NCI-H146 (cell line): Measurements from ENCODE around the gene CLCN7.

Source experiments
- DNase-seq: peaks from one replicate; lab custom pipeline; 2025; lab: John Stamatoyannopoulos, UW

The CLCN7 gene

DNA sequence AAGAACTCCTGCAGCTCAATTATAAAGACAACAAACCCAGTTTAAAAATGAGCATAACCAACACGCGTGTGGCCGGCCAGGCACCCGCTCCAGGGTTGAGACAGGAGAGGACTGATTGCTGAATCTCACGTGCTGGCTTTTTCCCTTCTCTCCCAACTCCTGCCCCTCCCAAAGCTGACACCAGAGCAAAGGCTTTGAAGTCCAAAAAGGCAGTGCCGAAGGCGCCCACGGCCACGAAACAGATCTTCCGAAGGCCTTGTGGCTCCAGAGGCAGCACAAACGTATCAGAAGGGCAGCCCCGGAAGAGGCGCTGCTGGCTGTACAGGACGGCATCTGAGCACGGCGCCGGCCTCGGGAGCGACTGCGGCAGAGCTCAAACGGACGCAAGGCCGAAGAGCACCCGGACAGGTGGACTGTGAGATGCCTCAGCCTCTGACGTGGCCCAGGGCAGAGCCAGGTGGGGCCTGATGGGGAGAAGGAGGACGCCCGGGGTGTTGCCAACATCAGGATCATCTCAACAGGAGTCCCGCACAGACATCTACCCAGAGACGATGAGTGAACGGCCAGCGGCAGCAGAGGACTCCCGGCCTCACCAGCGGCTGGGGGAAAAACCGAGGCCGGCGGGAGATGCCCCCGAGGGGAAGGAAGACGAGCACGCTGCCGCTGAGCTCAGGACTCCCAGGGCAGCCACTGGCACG, 10.5 kb downstream of the CLCN7 start:
- DNase-seq = no peak

DNA sequence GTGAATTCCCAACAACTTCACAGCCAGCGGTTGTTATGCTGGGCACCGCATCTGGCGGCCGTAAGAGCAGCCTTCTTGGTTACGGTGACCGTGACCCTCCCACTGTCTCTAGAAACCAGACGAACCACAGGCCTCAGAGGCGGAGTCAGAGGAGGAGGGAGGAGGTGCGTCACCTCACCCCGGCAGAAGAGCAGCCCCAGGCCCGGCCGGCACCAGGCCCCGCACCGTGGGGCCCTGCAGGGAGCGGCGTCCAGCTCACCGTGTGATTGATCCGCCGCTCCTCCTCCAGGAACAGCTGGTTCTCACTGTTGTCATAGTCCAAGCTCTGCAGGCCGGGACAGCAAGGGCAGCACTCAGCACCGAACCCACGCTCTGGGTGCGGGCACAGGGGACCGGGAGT, 13.7 kb downstream of the CLCN7 start:
- DNase-seq = no peak

DNA sequence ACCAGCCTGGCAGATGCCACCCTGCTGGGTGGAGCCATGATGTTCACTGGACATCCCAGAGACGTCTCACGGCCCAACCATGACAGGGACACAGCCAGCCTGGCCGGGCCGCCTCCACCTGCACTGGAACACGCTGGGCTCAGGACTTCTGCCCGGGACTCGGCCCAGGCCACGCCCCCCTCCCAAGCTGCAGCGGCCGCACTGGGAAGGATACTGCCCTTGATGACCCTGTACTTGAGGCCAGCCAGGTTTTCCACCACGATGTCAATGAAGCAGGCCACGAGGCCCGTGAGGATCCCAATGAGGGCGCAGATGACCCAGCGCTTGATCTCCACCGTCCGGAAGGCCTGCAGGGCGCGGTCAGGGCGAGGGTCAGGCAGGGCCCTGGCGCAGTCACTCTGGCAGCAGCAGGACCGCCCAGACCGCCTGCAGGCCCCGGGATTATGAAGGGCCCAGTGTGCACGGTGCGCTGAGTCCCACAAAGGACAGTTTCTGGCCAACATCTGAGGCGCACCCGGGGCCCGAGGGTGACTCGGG, 14.2 kb downstream of the CLCN7 start:
- DNase-seq = no peak

DNA sequence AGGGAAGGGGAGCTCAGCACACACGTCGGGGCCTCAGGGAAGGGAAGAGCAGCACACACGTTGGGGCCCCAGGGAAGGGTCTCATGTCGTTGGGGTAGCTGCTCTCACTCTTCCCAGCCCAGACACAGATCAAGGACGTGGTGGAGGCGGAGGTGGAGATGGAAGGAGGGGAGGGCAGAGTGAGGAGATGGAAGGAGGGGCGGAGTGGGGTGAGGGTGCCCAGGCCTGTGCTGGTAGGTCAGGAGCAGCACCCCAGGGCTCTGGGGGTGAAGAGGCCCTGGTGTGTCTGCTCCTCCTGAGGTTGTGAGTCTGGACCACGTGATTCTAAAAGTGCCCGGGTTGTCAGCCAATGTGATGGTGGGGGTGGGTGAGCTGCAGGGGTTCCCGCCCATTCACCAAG, 14.9 kb downstream of the CLCN7 start:
- DNase-seq = no peak

DNA sequence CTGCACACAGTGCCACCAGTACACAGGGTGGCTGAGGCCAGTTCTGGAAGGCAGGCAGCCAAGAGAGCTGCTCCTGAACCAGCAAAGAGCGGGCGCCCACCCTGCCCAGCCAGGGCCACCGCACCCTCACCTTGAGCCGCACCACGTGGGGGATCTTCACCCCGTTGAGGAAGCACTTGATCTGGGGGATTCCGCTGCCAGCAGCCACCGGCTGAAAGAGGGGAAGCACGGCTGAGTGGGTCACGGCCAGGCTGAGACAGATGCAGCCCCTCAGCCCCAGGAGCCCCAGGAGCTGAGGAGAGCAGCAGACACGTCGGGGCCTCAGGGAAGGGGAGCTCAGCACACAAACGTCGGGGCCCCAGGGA, 15.9 kb downstream of the CLCN7 start:
- no peak for DNase-seq

DNA sequence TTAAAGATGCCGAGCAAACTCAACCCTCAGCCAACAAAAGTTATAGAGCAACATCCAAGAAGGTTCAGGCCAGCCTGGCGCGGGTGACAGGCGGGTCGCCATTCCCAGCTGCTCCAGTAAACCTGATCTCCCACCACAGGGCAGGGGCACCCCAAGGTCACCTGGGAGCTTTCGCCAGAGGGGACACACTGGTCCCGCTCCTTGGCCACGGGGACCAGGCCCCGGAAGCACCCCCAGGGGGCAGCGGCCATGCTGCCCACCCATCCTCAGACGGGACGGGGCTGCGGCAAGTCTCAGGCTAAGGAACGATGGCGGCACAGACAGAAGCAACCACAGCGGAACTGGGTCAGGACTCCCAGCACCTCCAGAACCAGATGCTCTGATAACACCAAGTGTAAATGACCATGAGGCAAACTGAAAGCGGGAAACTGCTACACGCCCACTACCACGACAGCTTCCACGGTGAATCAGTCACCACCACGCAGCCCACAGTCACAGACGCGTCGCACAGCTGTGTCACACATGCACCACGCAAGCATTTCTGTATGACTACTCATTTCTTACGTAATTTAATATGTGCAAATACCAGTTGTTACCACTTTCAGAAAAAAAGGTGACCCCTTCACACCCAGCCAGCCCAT, 16.4 kb downstream of the CLCN7 start:
- DNase-seq = no peak

DNA sequence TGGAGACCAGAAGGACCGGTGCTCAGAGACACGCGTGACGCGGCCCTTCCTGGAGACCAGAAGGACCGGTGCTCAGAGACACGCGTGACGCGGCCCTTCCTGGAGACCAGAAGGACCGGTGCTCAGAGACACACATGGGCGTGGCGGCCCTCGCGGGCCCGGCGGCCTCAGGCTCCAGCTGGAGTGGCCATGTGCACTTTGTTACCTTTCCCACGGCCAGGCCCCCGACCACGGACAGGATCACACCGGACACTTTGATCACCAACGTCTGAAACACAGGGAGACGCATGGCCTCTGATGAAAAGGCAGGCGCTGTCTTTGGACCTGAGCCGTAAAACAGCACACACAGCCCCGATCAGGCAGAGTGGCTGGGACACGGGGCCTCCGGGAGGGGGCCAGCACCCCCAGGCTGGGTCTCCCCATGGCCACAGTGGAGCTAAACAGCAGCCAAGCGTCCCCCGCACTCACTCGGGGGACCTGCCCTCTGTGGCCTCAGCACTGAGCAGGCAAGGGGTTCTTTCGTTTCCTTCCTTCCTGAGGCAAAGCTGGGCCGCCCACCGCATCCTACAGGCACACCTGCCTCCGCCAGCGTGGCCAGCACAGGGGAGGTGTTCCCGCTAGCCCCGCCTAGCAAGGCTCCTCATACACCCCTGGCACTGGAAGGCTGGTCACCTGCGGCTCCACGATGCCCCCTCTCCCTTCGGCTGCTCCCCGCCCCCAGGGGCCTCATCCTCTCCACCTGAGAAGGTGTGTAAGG, 17.2 kb downstream of the CLCN7 start:
- DNase-seq = no peak

DNA sequence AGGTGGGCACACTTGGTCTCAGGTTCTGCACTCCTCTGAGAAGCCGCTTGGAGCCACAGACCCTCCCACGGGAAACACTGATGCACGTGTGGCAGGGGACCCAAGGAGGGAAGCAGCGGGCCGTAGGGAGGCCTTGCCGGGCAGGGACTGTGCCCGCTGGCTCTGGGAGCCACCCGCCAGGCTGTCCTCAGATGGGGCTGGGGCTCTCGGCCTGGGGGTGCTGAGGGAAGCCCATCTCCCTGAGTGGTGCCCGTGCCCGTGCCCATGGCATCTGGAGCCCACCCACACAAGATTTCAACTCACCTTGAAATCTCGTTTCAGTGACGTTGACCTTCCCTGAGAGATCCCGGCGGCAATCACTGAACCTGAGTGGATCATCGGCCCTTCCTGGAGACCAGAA, 17.9 kb downstream of the CLCN7 start:
- no peak for DNase-seq

DNA sequence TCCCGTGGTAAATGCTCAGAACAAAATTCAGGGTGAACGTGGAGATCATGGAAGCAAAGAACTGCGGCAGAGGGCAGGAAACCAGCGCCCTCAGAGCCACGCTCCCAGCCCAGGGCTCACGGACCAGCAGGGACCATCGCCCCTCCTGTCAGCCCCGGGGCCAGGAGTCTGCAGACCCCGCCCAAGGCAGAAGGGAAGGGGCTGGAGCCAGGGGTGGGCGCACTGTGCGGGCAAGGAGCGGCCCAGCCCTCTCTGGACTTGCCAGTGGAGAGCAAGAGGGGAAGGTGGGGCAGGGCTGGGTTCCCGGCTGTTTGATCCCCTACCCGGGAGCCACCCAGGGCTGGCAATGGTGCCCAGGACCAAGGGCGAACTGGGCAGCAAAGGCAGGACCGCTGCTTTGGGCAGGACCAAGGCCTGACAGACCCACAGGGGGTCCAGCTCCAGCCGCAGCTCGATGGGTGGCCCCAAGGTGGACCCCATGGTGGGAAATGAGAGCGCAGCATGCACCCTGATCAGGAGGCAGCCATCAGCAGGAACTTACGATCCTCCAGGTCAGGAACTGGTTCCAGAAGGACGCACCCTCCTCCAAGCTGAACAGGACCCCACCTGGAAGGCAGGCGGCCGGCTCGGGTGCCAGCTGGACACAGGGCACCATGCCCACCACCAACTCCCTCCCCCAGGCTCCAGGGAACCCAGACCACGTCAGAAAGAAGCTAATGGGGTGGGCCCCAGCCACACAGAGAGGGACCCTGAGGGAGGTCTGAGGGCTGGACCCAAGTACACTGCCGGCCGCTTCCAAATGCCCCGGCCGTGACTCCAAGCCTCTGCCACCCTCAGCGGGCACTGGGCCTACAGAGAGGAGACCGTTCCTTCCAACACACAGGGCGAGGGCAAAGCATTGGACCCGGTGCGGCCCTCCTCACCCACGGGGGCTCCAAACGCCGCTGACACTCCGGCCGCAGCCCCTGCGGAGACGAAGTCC, 19.3 kb downstream of the CLCN7 start:
- DNase-seq = no peak

DNA sequence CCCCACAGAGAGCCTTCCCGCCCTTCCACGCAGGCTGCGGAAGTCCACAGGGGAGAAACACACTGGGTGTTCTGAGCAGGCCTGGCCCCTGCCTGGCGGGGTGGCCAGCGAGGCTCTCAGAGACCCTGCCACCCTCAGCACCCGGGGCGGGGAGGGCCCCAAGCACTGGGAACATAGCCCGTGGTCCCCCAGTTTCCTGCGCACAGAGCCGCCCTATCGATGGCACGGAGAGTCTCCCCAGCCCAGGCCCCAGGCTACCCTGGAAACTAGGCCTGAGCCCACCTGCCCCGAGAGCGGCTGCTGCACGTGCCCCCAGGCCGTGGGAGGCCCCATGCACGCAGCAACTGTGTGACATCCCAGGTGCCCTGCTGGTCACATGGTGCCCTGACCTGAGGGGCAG, 20.3 kb downstream of the CLCN7 start:
- DNase-seq = no peak

DNA sequence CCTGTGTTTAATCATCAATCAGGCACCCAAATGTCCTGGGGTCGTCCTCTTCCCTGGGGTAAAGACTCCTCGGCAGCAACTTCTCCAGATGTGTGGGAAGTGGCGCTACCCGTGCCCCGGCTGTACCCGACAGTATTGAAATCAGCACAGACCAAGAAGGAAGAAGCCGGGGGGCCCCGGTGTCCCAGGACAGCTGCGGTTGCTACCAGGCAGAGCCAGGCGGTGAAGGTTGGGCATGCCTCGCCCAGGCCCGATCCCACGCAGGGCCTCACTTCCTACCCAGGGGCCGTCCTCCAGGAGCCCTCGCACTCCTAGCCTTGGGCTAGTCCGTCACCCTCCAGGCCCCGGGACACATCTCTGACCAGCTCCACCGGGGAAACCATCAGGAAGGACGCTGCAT, 21.5 kb downstream of the CLCN7 start:
- no peak for DNase-seq

DNA sequence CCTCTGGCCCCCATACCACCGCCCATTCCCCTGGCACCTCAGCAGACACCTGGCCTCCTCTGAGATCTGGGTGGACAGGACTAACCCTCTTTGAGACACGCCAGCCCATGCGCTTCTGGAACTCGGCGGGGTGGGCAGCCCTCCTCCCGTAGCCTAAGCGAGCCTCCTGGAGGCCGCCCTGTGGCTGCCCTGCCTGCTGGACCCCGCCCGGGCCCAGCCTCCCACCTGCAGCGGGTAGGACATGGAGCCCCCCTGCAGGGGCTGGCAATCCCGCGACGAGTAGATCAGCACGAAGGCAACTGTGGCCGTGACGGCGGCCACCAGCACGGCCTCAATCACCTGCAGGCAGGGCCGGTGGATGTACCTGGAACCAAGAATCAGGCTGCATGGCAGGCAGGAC, 22.3 kb downstream of the CLCN7 start:
- DNase-seq = no peak

DNA sequence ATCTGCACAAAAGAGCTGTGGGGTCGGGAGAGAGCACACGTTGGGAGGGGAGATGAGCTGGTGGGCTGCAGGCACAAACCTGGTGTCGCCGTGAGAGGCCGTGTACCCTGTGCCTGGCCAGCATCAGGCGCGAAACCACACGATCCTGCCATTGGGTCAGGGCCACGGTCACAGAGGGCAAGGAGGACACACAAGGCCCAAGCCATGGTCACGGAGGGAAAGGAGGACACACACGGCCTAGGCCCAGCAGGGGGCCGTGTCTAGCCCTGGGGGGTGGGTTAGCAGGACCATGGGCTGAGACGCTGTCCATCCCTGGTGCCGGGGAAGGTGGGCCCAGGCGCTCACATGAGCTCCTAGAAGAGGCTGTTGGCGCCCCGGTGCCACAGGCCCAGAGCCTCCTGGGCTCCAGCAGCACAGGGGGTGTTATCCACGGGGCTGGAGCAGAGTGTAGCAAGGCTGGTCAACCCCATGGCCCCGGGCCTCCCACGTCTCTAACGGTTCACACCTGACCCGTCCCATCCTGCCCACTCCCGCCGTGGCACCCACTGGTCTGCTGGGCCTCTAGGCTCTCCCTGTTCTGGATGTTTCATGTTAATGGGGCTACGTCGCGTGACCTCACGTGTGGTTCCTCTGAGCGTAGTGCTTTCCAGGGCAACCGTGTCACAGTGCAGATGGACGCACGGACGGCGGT, 23.0 kb downstream of the CLCN7 start:
- DNase-seq = no peak

DNA sequence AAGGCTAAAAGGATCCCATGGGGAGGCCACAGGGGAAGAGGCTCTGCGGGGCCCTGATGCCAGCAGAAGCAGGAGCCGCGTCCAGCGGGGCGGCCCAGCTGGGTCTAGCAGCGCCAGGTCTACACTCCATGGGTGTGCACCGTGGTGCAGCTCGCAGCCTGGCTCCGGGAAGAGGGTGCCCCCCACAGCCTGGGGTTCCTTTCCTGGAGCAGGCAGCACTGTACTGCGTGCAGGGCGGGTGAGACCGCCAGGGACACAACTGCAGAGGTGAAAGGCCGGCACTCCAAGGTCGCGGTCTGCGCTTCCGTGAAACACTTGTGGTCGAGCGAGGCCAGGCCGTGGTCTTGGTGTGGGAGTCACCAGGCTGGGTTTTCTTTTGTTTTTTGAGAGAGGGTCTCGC, 24.0 kb downstream of the CLCN7 start:
- no peak for DNase-seq

DNA sequence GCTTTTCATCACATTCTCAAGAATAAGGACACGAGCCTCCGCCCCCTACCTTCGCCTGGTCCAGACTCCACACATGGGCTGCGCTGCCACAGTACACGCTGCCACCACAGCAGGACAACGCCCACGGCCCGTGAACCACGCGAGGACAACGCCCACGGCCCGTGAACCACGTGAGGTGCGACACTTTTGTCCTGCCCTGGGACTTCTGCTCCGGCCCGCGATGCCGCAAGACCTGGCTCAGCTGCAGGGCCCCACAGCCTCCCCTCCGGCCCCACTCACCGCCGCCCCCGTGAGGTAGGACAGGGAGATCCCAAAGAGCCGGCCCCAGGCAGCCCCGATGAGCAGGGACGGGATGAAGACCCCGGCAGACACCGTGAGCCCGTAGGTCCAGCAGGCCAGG, 24.6 kb downstream of the CLCN7 start:
- no peak for DNase-seq

DNA sequence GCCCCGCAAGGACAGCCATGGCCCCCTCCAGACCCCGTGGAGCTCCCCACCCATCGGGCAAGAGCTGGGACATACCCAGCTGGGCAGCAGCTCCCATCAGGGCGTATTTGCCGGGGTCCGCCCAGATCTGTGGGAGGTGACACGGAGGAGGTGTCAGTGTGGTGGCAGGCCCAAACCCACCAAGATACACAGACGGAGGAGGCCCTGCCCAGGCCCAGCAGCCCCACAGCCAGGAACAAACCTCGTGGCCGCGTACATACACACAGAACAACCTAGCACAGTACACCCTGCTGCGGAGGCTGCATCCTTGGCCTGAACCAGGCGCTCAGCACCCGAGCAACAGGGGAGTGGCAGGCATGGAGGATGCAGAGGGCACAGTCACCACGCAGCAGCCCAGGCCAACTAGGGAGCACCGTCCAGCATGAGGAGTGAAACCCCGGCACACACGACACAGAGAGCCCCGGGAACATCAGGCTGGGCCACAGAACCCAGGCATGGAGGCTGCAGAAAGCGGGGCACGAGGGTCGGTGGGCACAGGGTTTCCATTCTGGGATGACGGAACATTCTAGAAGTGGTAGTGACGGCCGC, 25.5 kb downstream of the CLCN7 start:
- DNase-seq = no peak

DNA sequence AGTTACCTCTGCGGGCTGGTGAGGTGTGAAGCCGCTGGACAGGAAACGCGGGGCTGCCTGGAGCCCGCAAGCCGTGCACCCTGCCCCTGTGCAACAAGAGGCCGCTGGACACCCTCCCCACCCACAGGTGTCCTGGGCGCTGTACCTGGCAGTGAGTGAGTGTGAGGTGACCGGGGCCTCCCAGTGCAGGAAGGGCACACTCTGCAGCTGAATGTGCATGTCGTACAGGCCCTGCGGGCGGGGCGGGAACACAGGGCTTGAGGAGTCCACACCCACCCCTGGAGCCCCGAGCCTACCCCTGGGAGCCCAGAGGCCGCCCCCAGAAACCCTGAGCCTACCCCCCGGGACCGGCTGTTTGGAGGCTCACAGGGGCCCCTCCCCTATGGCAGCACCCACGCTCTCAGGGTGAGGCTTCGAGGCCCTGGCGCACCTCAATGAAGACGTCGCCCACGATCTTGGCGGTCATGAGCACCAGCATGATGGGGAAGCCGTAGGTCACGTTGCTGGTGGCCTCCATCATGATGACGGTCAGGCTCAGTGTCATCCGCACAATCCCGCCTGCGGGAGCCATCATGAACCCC, 26.2 kb downstream of the CLCN7 start:
- no peak for DNase-seq

DNA sequence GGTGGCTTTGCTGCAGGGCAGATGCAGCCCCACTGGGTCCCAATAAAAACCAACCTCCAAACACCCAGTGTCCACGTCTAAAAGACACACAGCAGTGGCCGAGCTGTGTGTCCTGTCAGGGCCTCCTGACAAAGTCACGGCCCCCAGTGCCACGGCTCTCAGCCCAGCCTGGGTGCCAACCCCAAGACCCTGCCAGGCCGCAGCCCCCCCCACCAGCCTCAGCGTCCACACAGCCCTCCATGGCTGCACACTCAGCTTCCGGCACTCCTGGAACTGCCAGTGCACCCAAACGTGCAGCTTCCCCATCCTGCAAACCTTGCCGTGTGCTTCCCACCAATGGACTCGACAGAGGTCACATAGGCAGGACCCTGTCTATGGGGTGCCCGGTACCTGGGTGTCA, 26.9 kb downstream of the CLCN7 start:
- DNase-seq = no peak

DNA sequence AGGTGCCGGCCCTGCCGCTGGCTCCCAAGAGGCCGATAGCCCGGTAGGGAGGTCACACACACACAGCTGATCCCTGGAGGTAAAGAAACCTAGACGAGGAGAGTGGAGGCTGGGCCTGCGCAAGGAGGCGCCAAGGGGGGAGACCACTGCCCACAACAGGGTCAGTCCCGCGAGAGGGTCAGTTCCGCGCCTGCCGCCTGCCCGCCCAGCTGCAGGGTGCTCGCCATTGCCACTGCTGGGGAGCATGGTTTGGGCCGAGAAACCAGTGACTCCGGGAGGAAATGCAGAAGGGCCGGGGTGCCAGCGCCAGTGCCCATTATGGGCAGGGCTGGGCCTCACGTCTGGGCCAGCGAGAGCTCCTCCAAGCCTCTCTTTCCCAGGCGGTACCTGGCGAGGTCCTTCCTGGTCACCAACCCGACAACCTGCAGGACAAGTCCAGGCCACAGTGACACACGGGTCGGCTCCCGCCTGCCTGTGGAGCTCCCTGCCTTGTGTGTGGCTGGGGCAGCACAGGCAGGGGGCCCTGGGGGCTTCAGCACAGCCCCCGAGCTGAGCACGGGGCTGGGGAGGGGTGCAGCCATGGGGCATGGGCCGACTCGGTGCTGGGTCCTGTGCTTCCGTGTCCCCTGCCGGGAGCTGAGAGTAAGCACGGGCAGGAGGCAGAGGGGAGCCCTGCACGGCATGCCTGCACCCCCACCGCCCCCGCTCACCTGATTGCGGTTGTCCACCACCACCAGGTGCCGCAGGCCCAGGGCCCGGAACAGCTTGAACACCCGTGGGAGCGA, 28.3 kb downstream of the CLCN7 start:
- no peak for DNase-seq
